SK-N-SH treated with all-trans-retinoic acid at 6 μM for 48 hours (cell line): ENCODE results near the gene FOXN3.

Source experiments
- ATAC-seq: fragments of 200-7000 bp; cut with Tn5 transposase; 3 replicates; pipeline ENCODE4 v1.9.1; 2020; ENCODE audit warnings: mild to moderate bottlenecking, moderate library complexity
- ARNTL ChIP-seq: fragments of 450-650 bp; formaldehyde crosslinking; IDR thresholded peaks from 2 replicates; pipeline ENCODE4 v1.5.0; 2020; ENCODE audit warnings: low read depth, mild to moderate bottlenecking, moderate library complexity, borderline replicate concordance
- BACH2 ChIP-seq: fragments of 250-450 bp; sonication (Bioruptor Pico); IDR thresholded peaks from 2 replicates; pipeline ENCODE4 v1.9.0; 2021; ENCODE audit warnings: mild to moderate bottlenecking, borderline replicate concordance
- CREB5 ChIP-seq: fragments of 250-450 bp; sonication (Bioruptor Pico); IDR thresholded peaks from 2 replicates; pipeline ENCODE4 v1.5.1; 2020; ENCODE audit warnings: low read depth, mild to moderate bottlenecking, moderate library complexity
- CSDC2 ChIP-seq: fragments of 250-450 bp; sonication (Bioruptor Pico); IDR thresholded peaks from 2 replicates; pipeline ENCODE4 v1.5.0; 2020; ENCODE audit warnings: mild to moderate bottlenecking, moderate library complexity
- ESRRG ChIP-seq: fragments of 250-450 bp; sonication (Bioruptor Pico); IDR thresholded peaks from 2 replicates; pipeline ENCODE4 v1.6.1; 2021; ENCODE audit warnings: mild to moderate bottlenecking
- GLIS3 ChIP-seq: fragments of 250-450 bp; sonication (Bioruptor Pico); IDR thresholded peaks from 2 replicates; pipeline ENCODE4 v1.5.0; 2020; ENCODE audit warnings: mild to moderate bottlenecking, moderate library complexity
- ISL1 ChIP-seq: fragments of 250-450 bp; sonication (Bioruptor Pico); IDR thresholded peaks from 2 replicates; pipeline ENCODE4 v2.1.2; 2022; ENCODE audit warnings: mild to moderate bottlenecking, moderate library complexity
- OSR1 ChIP-seq: fragments of 250-450 bp; sonication (Bioruptor Pico); IDR thresholded peaks from 2 replicates; pipeline ENCODE4 v1.8.0; 2022; ENCODE audit warnings: moderate library complexity, mild to moderate bottlenecking, inconsistent platforms
- PATZ1 ChIP-seq: fragments of 250-450 bp; sonication (Bioruptor Pico); IDR thresholded peaks from 2 replicates; pipeline ENCODE4 v1.8.0; 2020; ENCODE audit warnings: mild to moderate bottlenecking, moderate library complexity, borderline replicate concordance
- POU6F1 ChIP-seq: fragments of 250-450 bp; sonication (Bioruptor Pico); IDR thresholded peaks from 2 replicates; pipeline ENCODE4 v1.8.0; 2021; ENCODE audit warnings: low read depth, mild to moderate bottlenecking, moderate library complexity, borderline replicate concordance
- PPARA ChIP-seq: fragments of 250-450 bp; sonication (Bioruptor Pico); IDR thresholded peaks from 2 replicates; pipeline ENCODE4 v1.5.0; 2020; ENCODE audit warnings: mild to moderate bottlenecking, borderline replicate concordance
- RARB ChIP-seq: fragments of 250-450 bp; sonication (Bioruptor Pico); IDR thresholded peaks from 2 replicates; pipeline ENCODE4 v1.8.0; 2021; ENCODE audit warnings: mild to moderate bottlenecking, moderate library complexity
- SNAI2 ChIP-seq: fragments of 250-450 bp; sonication (Bioruptor Pico); IDR thresholded peaks from 2 replicates; pipeline ENCODE4 v1.5.0; 2020; ENCODE audit warnings: mild to moderate bottlenecking, moderate library complexity
- TCF4 ChIP-seq: fragments of 250-450 bp; sonication (Bioruptor Pico); IDR thresholded peaks from 2 replicates; pipeline ENCODE4 v1.8.0; 2021; ENCODE audit warnings: mild to moderate bottlenecking, moderate library complexity, borderline replicate concordance
- TOX ChIP-seq: fragments of 250-450 bp; sonication (Bioruptor Pico); IDR thresholded peaks from 2 replicates; pipeline ENCODE4 v1.8.0; 2021; ENCODE audit warnings: mild to moderate bottlenecking, moderate library complexity, borderline replicate concordance
- TSHZ2 ChIP-seq: fragments of 250-450 bp; sonication (Bioruptor Pico); IDR thresholded peaks from 2 replicates; pipeline ENCODE4 v1.5.0; 2020; ENCODE audit warnings: mild to moderate bottlenecking, moderate library complexity
- ZC3H10 ChIP-seq: fragments of 250-450 bp; sonication (Bioruptor Pico); IDR thresholded peaks from 2 replicates; pipeline ENCODE4 v1.5.1; 2021; ENCODE audit warnings: mild to moderate bottlenecking, moderate library complexity
- ZFP3 ChIP-seq: fragments of 250-450 bp; sonication (Bioruptor Pico); IDR thresholded peaks from 2 replicates; pipeline ENCODE4 v1.5.0; 2020; ENCODE audit warnings: mild to moderate bottlenecking, moderate library complexity
- ZFP30 ChIP-seq: fragments of 450-650 bp; formaldehyde crosslinking; IDR thresholded peaks from 2 replicates; pipeline ENCODE4 v1.5.0; 2022; ENCODE audit warnings: mild to moderate bottlenecking, moderate library complexity
- ZNF565 ChIP-seq: fragments of 450-650 bp; formaldehyde crosslinking; conservative IDR thresholded peaks from 2 replicates; pipeline ENCODE4 v1.5.0; 2020; ENCODE audit warnings: low read depth, mild to moderate bottlenecking, moderate library complexity
- ZNF70 ChIP-seq: fragments of 450-650 bp; formaldehyde crosslinking; IDR thresholded peaks from 2 replicates; pipeline ENCODE4 v1.5.0; 2020; ENCODE audit warnings: mild to moderate bottlenecking, moderate library complexity
- ZNF8 ChIP-seq: fragments of 450-650 bp; formaldehyde crosslinking; IDR thresholded peaks from 2 replicates; pipeline ENCODE4 v1.5.0; 2020; ENCODE audit warnings: mild to moderate bottlenecking, moderate library complexity

Gene FOXN3

GRCh38 chr14:89212386-89213235 is 204.4 kb downstream of the FOXN3 start:
- ATAC-seq = no peak; the same call in 2 of the 3 replicates
- no peak for TF ChIP-seq ZNF8 (CRISPR knock-in tag)
- TF ChIP-seq TCF4 = 0 out of 2 replicates have a peak, but pooled peaks have one; percentile 30
- TF ChIP-seq CREB5 = no peak

- TF ChIP-seq RARB (CRISPR knock-in tag) (no peak), CREB5 (no peak), ZFP3 (CRISPR knock-in tag) (no peak), OSR1 (CRISPR knock-in tag) (no peak), ZNF565 (CRISPR knock-in tag) (no peak), CSDC2 (CRISPR knock-in tag) (no peak), TSHZ2 (CRISPR knock-in tag) (no peak), ISL1 (CRISPR knock-in tag) (no peak), ESRRG (CRISPR knock-in tag) (no peak), GLIS3 (CRISPR knock-in tag) (no peak), ZC3H10 (CRISPR knock-in tag) (no peak), PPARA (no peak), PATZ1 (CRISPR knock-in tag) (no peak), ARNTL (no peak)
- ATAC-seq = no peak
Measured at GRCh38 chr14:89209558-89209957, 207.5 kb downstream of the FOXN3 start.

- no peak for ATAC-seq
- TF ChIP-seq TOX (CRISPR knock-in tag) (no peak), ESRRG (CRISPR knock-in tag) (no peak), SNAI2 (CRISPR knock-in tag) (no peak), PATZ1 (CRISPR knock-in tag) (no peak), OSR1 (CRISPR knock-in tag) (no peak), ZNF565 (CRISPR knock-in tag) (no peak), ZC3H10 (CRISPR knock-in tag) (no peak), ARNTL (no peak), TCF4 (no peak), BACH2 (CRISPR knock-in tag) (no peak), ZNF70 (CRISPR knock-in tag) (no peak), ZFP30 (CRISPR knock-in tag) (no peak), ISL1 (CRISPR knock-in tag) (no peak), ZFP3 (CRISPR knock-in tag) (no peak), POU6F1 (CRISPR knock-in tag) (no peak), CSDC2 (CRISPR knock-in tag) (no peak), RARB (CRISPR knock-in tag) (no peak)
Measured at GRCh38 chr14:89207925-89208328, 209.1 kb downstream of the FOXN3 start.
